Esophagus (tissue), 2 donors: ENCODE data around the gene CNOT10. TPM values are rescaled to one million over a fixed set of nuclear protein-coding genes. Genes with fewer than 3 reads are reported as not detected.
"Not testable (repeated sequence)": the region's sequence is repeated elsewhere in the genome, so short reads cannot be mapped to it uniquely, and the experiment has no call there.

Experiments
- H3K27ac ChIP-seq, 2 donors: one replicate each; pipeline ENCODE4 v1.5.1; 2013; ENCODE audit warnings: low read depth in 2 of 2, mild to moderate bottlenecking in 2 of 2, inconsistent platforms in 1 of 2, low read length in 1 of 2, moderate library complexity in 1 of 2
- H3K27me3 ChIP-seq, 2 donors: one replicate each; pipeline ENCODE4 v1.6.1; 2013; ENCODE audit warnings: low read length in 2 of 2, control low read depth in 1 of 2, mild to moderate bottlenecking in 1 of 2; ENCODE audit not compliant: insufficient read depth in 2 of 2, control insufficient read depth in 1 of 2
- H3K36me3 ChIP-seq, 2 donors: one replicate each; pipeline ENCODE4 v1.6.1; 2013; ENCODE audit warnings: low read length in 1 of 2; ENCODE audit not compliant: control insufficient read depth in 2 of 2, insufficient read depth in 2 of 2
- H3K4me1 ChIP-seq, 2 donors: one replicate each; pipeline ENCODE4 v1.6.1; 2013; ENCODE audit warnings: low read length in 1 of 2; ENCODE audit not compliant: control insufficient read depth in 2 of 2, insufficient read depth in 2 of 2
- H3K4me3 ChIP-seq, 2 donors: one replicate each; pipeline ENCODE4 v1.5.1; 2013; ENCODE audit warnings: low read length in 2 of 2, mild to moderate bottlenecking in 2 of 2, low read depth in 1 of 2, moderate library complexity in 1 of 2
- H3K9me3 ChIP-seq, 2 donors: one replicate each; pipeline ENCODE4 v1.6.1; 2013; ENCODE audit warnings: mild to moderate bottlenecking in 2 of 2, low read depth in 1 of 2, low read length in 1 of 2, moderate library complexity in 1 of 2; ENCODE audit not compliant: control insufficient read depth in 2 of 2, insufficient read depth in 1 of 2
- WGBS, 2 donors: extraction: QIAGEN DNeasy Blood & Tissue Kit; methylation state at CpG; one replicate each; pipeline ENCODE4 v1.1.7; 2013; 5-methylcytosine and 5-hydroxymethylcytosine counted together
- polyA plus RNA-seq, 2 donors: library from polyadenylated mRNA; stranded (reverse); fragments of 200-250 nt; gene quantifications; one replicate each; pipeline ENCODE4 v1.2.3, GENCODE V29; 2013
- donor health status: healthy with polysubstance abuse.
- donor health status: Bipolar disorder and iron deficiency.

Gene CNOT10
- polyA plus RNA-seq, 2 donors, result 11.7 to 12.8 TPM

DNA sequence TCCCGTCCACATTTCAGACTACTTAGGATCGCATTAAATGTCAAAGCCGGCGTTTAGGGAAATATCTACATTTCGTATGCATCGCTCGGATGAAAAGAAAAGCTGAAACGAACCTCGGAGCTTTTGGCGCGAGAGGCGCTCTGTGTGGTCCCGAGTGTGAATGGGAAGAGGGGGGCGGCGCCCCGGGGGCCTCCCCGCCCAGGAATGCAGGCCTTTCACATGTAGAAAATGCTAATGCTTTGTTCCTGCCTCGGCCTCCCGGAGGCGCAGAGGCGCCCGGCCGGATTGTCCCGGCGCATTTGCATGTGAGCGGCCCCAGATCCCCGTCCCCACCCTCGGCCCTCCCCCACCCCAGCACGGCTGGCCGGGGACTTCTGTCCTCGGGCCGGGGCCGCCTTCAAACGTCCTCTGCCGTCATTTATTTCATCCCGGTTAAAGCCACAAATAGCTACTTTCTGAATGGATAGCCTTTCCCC lies 95.8 kb downstream of the CNOT10 start:
- Histone ChIP-seq H3K4me3 (peak overlapping the region; percentile 45 to 52), H3K4me1 (peaks cover 0 to 5% of the 10 kb centered on the region in 2 donors), H3K9me3 (no peaks in the 10 kb centered on the region), H3K27me3 (no peaks in the 10 kb centered on the region), H3K36me3 (no peaks in the 10 kb centered on the region), H3K27ac (no peak overlapping the region)
- 3 to 5% methylated on average over 36 of the region's 36 CpGs for WGBS, 2 donors

DNA sequence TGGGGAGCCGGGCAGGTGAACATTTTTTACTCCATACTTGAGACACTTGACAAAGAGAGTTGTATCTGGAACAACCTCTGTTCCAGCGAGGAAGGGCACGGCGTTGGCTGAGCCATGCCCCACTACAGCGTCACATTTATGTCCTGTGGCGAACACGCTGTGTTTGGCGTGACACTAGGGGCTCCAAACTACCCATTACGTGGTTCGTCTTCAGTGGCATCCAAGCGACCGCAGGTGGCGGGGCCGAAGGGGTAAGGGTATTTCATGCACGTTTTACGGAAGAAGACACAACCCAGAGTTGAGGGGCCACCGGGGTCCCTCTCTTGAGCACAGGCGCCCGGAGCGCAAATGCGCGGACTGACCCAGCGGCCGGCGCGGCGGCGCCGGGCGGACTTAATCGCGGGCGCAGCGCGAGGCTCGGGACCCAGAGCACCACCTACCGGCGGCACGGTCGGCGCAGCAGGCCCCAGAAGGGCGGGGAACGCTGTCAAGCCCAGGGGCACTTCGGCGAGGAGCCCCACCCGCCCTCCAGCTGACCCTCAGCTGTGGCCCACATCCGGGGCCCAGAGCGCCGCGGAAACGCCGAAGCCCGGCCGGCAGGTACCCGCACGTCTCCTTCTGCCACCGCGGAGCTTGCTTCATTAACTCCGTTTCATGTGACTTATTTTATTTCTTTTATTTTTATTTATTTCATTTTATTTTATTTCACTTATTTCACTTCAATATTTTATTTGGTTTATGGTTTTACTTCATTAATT lies 96.4 kb downstream of the CNOT10 start:
- no peaks in the 10 kb centered on the region for H3K9me3 ChIP-seq
- no peaks in the 10 kb centered on the region for H3K36me3 ChIP-seq
- peak overlapping the region; percentile 45 to 52 for H3K4me3 ChIP-seq
- no peak overlapping the region for H3K27ac ChIP-seq
- WGBS, 2 donors, result 1% methylated on average over 56 to 59 of the region's 59 CpGs
- peaks cover 0 to 5% of the 10 kb centered on the region in 2 donors for H3K4me1 ChIP-seq
- H3K27me3 ChIP-seq, result no peaks in the 10 kb centered on the region

- not testable (repeated sequence) for H3K4me1 ChIP-seq, H3K27me3 ChIP-seq, H3K9me3 ChIP-seq, H3K4me3 ChIP-seq, H3K27ac ChIP-seq, H3K36me3 ChIP-seq
- 87 to 90% methylated on average over 9 of the region's 9 CpGs for WGBS, 2 donors
Measured at GRCh38 chr3:32781969-32782270, 96.9 kb downstream of the CNOT10 start.

GRCh38 chr3:32782407-32782806 lies 97.4 kb downstream of the CNOT10 start:
- no peak overlapping the region for H3K27ac ChIP-seq
- no peaks in the 10 kb centered on the region for H3K36me3 ChIP-seq
- H3K9me3 ChIP-seq, result no peaks in the 10 kb centered on the region
- peaks cover 0 to 5% of the 10 kb centered on the region in 2 donors for H3K4me1 ChIP-seq
- WGBS, 2 donors, result 95 to 98% methylated on average over 3 of the region's 3 CpGs
- no peak overlapping the region for H3K4me3 ChIP-seq
- H3K27me3 ChIP-seq, result no peaks in the 10 kb centered on the region

GRCh38 chr3:32791833-32792232 lies 106.8 kb downstream of the CNOT10 start:
- Histone ChIP-seq H3K4me1 (no peaks in the 10 kb centered on the region), H3K9me3 (no peaks in the 10 kb centered on the region), H3K4me3 (no peak overlapping the region), H3K27me3 (no peaks in the 10 kb centered on the region), H3K36me3 (no peaks in the 10 kb centered on the region), H3K27ac (no peak overlapping the region)
- 63 to 76% methylated on average over 3 of the region's 3 CpGs for WGBS, 2 donors

- no peaks in the 10 kb centered on the region for H3K4me1 ChIP-seq
- H3K9me3 ChIP-seq, result no peaks in the 10 kb centered on the region
- 74 to 80% methylated on average over 8 of the region's 8 CpGs for WGBS, 2 donors
- H3K4me3 ChIP-seq, result no peak overlapping the region
- no peak overlapping the region for H3K27ac ChIP-seq
- no peaks in the 10 kb centered on the region for H3K36me3 ChIP-seq
- H3K27me3 ChIP-seq, result no peaks in the 10 kb centered on the region
Measured at GRCh38 chr3:32794487-32795308, 109.7 kb downstream of the CNOT10 start.

- H3K9me3 ChIP-seq, H3K36me3 ChIP-seq, H3K27me3 ChIP-seq, H3K4me1 ChIP-seq, H3K27ac ChIP-seq, H3K4me3 ChIP-seq: not testable (repeated sequence)
- 81 to 82% methylated on average over 11 of the region's 11 CpGs for WGBS, 2 donors
Measured at GRCh38 chr3:32796384-32796950, 111.5 kb downstream of the CNOT10 start.

DNA sequence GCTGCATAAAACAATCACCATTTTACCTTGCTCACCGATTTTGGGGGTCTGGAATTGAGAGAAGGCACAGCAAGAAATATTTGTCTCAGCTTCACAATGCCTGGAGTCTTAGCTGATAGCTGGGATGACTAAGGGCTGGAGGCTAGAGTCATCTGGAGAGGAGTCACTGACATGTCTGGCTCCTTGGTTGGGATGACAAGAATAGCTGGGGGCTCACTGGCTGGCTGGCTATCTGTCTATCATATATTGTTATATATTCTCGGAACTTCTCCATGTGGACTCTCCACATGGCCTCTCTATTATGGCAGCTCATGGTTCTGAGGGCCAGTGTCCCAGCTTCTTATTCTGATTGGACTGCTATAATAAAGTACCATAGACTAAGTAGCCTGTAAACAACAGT lies 112.8 kb downstream of the CNOT10 start:
- Histone ChIP-seq H3K36me3 (no peaks in the 10 kb centered on the region), H3K4me3 (no peak overlapping the region), H3K4me1 (no peaks in the 10 kb centered on the region), H3K9me3 (no peaks in the 10 kb centered on the region), H3K27me3 (no peaks in the 10 kb centered on the region), H3K27ac (no peak overlapping the region)
- 78 to 85% methylated on average over 2 of the region's 2 CpGs for WGBS, 2 donors

DNA sequence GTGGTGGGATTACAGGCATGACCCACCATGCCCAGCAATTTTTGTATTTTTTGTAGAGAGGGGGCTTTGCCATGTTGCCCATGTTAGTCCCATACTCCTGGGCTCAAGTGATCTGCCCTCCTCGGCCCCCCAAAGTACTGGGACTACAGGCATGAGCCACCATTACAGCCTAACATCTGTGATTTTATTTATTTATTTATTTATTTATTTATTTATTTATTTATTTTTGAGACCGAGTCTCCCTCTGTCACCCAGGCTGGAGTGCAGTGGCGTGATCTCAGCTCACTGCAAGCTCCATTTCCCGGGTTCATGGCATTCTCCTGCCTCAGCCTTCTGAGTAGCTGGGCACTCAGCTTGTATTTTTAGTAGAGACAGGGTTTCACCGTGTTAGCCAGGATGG lies 116.5 kb downstream of the CNOT10 start:
- not testable (repeated sequence) for H3K4me1 ChIP-seq, H3K27me3 ChIP-seq, H3K36me3 ChIP-seq, H3K27ac ChIP-seq, H3K4me3 ChIP-seq, H3K9me3 ChIP-seq
- 91 to 93% methylated on average over 5 of the region's 5 CpGs for WGBS, 2 donors
